Psoas muscle (tissue), 8 donors: ENCODE measurements around the gene PDIA5. TPM values are rescaled to one million over a fixed set of nuclear protein-coding genes. Genes with fewer than 3 reads are reported as not detected.

Source experiments
- ATAC-seq, 4 donors: fragments of 200-7000 bp; cut with Tn5 transposase; one replicate each; pipeline ENCODE4 v1.9.1; 2020; ENCODE audit warnings: moderate library complexity in 3 of 4, mild to moderate bottlenecking in 2 of 4
- DNase-seq, 2 donors: peaks; one replicate each; pipeline ENCODE4 v3.0.0-alpha.2; 2020
- H3K27ac ChIP-seq: fragments of 200-600 bp; one replicate; pipeline ENCODE4 v1.8.0; 2022
- H3K27me3 ChIP-seq, 3 donors: fragments of 200-600 bp in 1 of 3; one replicate each; pipeline versions ENCODE4 v1.6.1 to v1.8.0; 2013 to 2022; ENCODE audit warnings: low read length in 2 of 3, mild to moderate bottlenecking in 2 of 3, moderate library complexity in 1 of 3; ENCODE audit not compliant: insufficient read depth in 3 of 3
- H3K36me3 ChIP-seq, 2 donors: fragments of 200-600 bp in 1 of 2; one replicate each; pipeline versions ENCODE4 v1.6.1 to v1.8.0; 2013 to 2022; ENCODE audit warnings: low read depth in 1 of 2, mild to moderate bottlenecking in 1 of 2, moderate library complexity in 1 of 2; ENCODE audit not compliant: insufficient read depth in 1 of 2
- H3K4me1 ChIP-seq: fragments of 200-600 bp; one replicate; pipeline ENCODE4 v1.8.0; 2022
- H3K4me3 ChIP-seq: fragments of 200-600 bp; one replicate; pipeline ENCODE4 v1.8.0; 2022; ENCODE audit warnings: mild to moderate bottlenecking
- H3K9me3 ChIP-seq: fragments of 200-600 bp; one replicate; pipeline ENCODE4 v1.8.0; 2022
- CTCF ChIP-seq: fragments of 200-600 bp; IDR thresholded peaks from one replicate; pipeline ENCODE4 v1.8.0; 2022; ENCODE audit warnings: antibody characterized with exemption
- WGBS, 3 donors: extraction: QIAGEN DNeasy Blood & Tissue Kit; methylation state at CpG; one replicate each; pipeline versions ENCODE4 v1.1.6 to v1.1.7; 2013; 5-methylcytosine and 5-hydroxymethylcytosine counted together
- intact Hi-C, 2 donors: fragments of 100-400 bp; cut with DNase I; formaldehyde crosslinking; loops; one replicate each; pipeline versions ENCODE4 v1.11.0 to v1.14.2; 2022
- polyA plus RNA-seq, 3 donors: library from polyadenylated mRNA; stranded (reverse); fragments of 200-250 nt; gene quantifications; one replicate each; pipeline ENCODE4 v1.2.3, GENCODE V29; 2013
- total RNA-seq, 4 donors: library from RNA; stranded (reverse); fragmentation: NEBNext Ultra II Directional in 2 of 4; extraction: Animal tissue kit (Norgen Biotek cat#: 25700) in 2 of 4; gene quantifications; one replicate each; pipeline versions ENCODE4 v1.2.1 to v1.2.4, GENCODE V29; 2021 to 2023
- donor health status: healthy with polysubstance abuse.
- donor health status: DM: no; HTN: no; CAD: no; lungs with moderate emphysema.
- donor health status: Bipolar disorder and iron deficiency.
- donor health status: healthy.
- donor health status: DM: yes; HTN: yes; CAD: no.
- donor health status: DM: no; HTN: no; CAD: no.
- donor health status: DM: no; HTN: no; CAD: no.
- donor health status: DM: yes; HTN: yes; CAD: no.

The PDIA5 gene
- total and polyA plus RNA-seq, 7 donors = 2.9 to 6.4 (median 4.6) TPM

- H3K4me1 ChIP-seq = peaks cover 10% of the 10 kb centered on the region
- H3K36me3 ChIP-seq = no peaks in the 10 kb centered on the region
- intact Hi-C loops = loop anchor here in 1 of 2 donors (2.0 to 5.0 kb wide), 2 partner anchors 86 to 229 kb away; no protein-coding TSS in a partner anchor
- H3K4me3 ChIP-seq = peak overlapping the region; percentile 74
- ATAC-seq (peak; percentile 28 to 67 (median 46)), DNase-seq (peak in 1 of 2 donors; percentile 17)
- H3K27ac ChIP-seq = no peak overlapping the region
- 1 to 4% (median 2%) methylated on average over 21 of the region's 21 CpGs for WGBS, 3 donors
- peaks cover 0 to 83% (median 18%) of the 10 kb centered on the region in 3 donors for H3K27me3 ChIP-seq
- TF ChIP-seq CTCF = peak; percentile 49
- H3K9me3 ChIP-seq = no peaks in the 10 kb centered on the region
Observed at GRCh38 chr3:123028233-123028828, 38.5 kb upstream of the PDIA5 start.

DNA sequence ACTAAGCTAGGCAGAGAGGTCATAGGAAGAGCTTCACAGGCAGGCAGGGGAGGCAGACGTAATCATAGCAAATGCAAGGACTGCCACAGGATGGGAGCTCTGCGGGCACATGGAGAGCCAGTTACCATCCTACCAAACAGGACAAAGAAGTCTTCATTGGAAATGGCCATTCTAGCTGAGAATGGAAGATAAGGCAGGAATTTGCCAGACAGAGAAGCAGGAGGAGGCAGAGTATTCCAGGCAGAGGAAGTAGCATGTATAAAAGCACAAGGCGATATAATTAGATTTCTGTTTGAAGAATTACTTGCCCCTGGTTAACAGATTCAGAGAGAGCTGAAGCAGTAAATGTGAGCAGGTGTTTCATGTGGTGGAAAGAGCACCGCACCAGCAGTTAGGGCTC lies 35.8 kb upstream of the PDIA5 start:
- DNase-seq = no peak
- TF ChIP-seq CTCF = no peak
- intact Hi-C loops = no loop called here
- ATAC-seq = no peak
- H3K4me3 ChIP-seq = no peak overlapping the region
- H3K4me1 ChIP-seq = peaks cover 10% of the 10 kb centered on the region
- H3K36me3 ChIP-seq = no peaks in the 10 kb centered on the region
- H3K27ac ChIP-seq = no peak overlapping the region
- 71 to 79% (median 73%) methylated on average over 4 of the region's 4 CpGs for WGBS, 3 donors
- H3K9me3 ChIP-seq = no peaks in the 10 kb centered on the region
- H3K27me3 ChIP-seq = peaks cover 0 to 61% (median 8%) of the 10 kb centered on the region in 3 donors

- TF ChIP-seq CTCF = no peak
- WGBS, 3 donors = 77 to 91% (median 77%) methylated on average over 3 of the region's 3 CpGs
Observed at GRCh38 chr3:123032057-123032456, 34.8 kb upstream of the PDIA5 start.

DNA sequence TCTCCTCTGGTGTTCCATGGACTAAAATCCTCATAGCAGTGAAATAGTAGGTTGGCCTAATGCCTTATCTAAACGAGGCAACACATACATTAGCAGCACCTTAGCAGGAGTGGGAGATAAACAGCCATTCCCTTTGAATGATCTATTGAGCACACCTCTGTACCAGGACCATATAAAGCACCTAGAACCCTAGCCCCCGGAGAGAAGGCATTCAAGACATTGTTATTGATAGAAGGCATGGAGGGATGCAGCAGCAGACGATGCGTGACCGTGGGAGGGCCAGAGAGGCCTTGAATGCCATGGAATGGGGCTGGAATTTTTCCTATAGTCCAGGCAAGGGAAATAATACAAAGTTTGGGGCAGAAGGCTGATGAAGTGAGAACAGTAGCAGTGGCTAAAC lies 32.7 kb upstream of the PDIA5 start:
- no peaks in the 10 kb centered on the region for H3K36me3 ChIP-seq
- H3K27me3 ChIP-seq = peaks cover 0 to 34% (median 0%) of the 10 kb centered on the region in 3 donors
- H3K4me1 ChIP-seq = peaks cover 2% of the 10 kb centered on the region
- H3K4me3 ChIP-seq = no peak overlapping the region
- H3K9me3 ChIP-seq = no peaks in the 10 kb centered on the region
- TF ChIP-seq CTCF = no peak
- H3K27ac ChIP-seq = no peak overlapping the region
- DNase-seq = no peak
- no peak for ATAC-seq
- 82 to 89% (median 87%) methylated on average over 5 of the region's 5 CpGs for WGBS, 3 donors
- intact Hi-C loops = no loop called here

More at GRCh38 chr3:123032057-123032456, 34.8 kb upstream of the PDIA5 start:
- no peak overlapping the region for H3K27ac ChIP-seq
- peaks cover 0 to 51% (median 4%) of the 10 kb centered on the region in 3 donors for H3K27me3 ChIP-seq
- H3K9me3 ChIP-seq = no peaks in the 10 kb centered on the region
- intact Hi-C loops = no loop called here
- DNase-seq (no peak), ATAC-seq (no peak)
- H3K4me1 ChIP-seq = peaks cover 5% of the 10 kb centered on the region
- no peaks in the 10 kb centered on the region for H3K36me3 ChIP-seq
- no peak overlapping the region for H3K4me3 ChIP-seq

GRCh38 chr3:123034996-123035395 lies 31.8 kb upstream of the PDIA5 start:
- peaks cover 2% of the 10 kb centered on the region for H3K4me1 ChIP-seq
- ATAC-seq (no peak), DNase-seq (no peak)
- intact Hi-C loops = no loop called here
- no peak overlapping the region for H3K27ac ChIP-seq
- no peak for TF ChIP-seq CTCF
- peaks cover 0 to 26% (median 0%) of the 10 kb centered on the region in 3 donors for H3K27me3 ChIP-seq
- H3K9me3 ChIP-seq = no peaks in the 10 kb centered on the region
- H3K36me3 ChIP-seq = no peaks in the 10 kb centered on the region
- 88 to 97% (median 95%) methylated on average over 3 of the region's 3 CpGs for WGBS, 3 donors
- no peak overlapping the region for H3K4me3 ChIP-seq
